Measurements from ENCODE around the gene OST4.

The OST4 gene

GRCh38 chr2:27093430-27094352 is 22.2 kb upstream of the OST4 start:
- no peak for DNase-seq (ENCODE audit: low read depth)

DNA sequence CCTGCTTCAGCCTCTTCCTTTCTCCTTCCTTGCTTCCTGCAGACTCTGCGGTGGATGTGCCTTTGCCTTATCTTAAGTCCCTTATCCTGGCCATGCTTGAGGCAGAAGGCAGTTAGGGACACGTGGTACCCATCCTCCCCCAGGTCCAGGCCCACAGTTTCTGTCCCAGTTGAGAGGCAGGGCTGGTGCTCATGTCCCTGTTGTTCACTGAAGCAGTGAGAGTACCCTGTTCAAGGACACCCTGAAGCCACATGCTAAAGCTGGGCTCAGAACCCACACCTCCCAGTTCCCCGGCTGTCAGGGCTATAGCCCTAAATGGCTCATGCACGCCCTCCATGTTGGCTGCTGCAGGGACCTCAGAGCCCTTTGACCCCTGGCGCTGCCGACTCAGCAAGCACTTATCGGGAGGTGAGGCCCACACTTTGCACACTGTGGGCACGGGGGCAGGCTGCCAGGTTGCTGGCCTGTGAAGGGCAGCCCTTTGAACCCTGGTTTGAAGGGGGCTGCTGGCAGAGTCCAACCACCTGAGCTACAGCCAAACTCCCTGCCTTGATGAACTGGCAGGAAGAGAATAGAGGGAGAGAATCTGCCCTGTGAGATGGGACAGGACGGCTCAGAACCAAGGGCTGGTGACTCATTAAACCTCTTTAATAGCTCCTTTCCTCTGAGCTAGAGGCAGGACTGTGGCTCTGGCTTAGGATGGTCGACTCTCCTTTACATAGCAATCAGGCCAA is 21.4 kb upstream of the OST4 start:
- no peak for DNase-seq (ENCODE audit: low read depth)

DNA sequence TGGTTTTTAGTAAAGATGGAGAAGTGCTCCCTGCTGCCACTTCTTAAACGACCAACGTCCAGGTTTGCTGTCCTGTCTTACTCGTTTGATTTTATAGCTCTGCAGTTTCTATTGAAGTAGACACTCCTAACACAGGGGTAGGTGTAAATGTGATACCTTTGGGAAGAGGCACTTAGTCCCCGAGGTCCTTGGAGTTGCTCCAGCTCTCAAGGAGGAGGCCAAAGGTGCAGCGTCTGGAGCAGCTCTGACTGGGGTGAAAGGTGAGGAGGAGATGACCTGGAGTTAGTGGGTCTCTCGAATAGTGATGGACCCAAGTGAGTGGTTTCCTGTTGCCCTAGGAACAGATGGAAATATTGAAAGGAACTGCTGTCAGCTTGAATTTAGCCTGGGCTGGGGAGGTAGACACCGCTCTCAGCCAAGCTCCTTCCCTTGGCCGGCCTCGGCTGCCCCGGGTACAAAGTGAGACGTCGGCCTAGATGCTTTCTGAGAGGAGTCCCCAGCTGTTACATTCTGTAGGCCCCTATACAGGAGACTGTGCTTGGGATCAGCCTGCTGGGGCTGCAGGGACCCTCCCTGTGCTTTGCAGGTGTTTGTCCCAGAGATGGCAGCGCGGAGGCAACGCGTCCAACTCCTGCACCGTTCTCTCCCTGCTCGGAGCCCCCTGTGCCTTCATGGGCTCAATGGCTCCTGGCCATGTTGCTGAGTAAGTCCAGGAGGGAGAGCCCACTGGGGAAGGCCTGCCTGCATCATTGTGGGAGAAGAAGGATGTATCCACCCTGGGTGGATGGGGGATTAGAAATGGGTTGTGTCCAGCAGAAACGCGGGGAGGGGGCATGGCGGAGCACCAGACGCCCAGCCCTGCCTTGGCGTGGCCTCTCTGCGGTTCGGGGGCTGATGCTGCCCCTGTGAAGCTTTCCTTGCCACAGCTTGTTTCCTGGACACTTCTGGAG is 20.6 kb upstream of the OST4 start:
- no peak for DNase-seq (ENCODE audit: low read depth)

- DNase-seq (ENCODE audit: low read depth) = no peak
Observed at GRCh38 chr2:27089111-27089954, 17.9 kb upstream of the OST4 start.

DNA sequence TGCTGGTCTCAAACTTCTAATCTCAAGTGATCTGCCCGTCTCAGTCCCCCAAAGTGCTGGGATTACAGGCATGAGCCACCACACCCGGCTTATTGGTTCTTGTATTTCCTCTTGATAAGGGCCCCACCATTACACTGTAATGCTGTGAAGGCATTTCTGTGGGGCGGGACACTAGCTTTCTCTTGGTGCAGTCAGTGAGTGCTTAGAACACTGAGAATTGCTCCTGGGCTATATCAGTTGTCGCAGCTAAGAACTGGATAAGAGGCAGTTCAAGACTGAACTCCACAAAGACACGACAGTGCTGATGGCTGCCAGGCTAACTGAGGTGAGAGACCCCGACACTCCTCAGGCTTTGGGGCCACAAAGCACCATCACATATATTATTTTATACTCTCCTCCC is 17.2 kb upstream of the OST4 start:
- DNase-seq (ENCODE audit: low read depth) = no peak

DNA sequence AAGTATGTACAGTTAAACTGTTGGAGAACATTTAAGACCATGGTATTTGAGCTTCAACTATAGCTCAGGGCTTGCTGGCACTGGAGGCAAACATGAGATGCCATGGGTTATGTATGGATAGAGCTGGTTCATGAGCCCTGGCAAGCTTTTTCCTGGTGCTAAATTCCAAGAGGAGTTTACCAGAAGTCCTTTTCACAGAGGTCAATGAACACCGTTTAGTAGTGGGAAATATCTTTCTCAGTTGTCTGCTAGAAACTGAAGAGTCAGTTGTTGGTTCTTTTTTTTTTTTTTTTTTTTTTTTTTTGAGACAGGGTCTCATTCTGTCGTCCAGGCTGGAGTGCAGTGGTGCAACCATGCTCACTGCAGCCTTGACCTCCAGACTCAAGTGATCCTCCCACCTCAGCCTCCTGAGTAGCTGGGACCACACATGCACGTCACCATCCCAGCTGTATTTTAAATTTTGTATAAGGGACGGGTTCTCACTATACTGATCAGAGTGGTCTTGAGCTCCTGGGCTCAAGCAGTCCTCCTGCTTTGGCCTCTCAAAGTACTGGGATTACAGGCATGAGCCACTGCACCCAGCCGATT is 16.5 kb upstream of the OST4 start:
- DNase-seq (ENCODE audit: low read depth) = no peak

GRCh38 chr2:27086724-27087593 is 15.5 kb upstream of the OST4 start, which contains the start of gene KHK:
TSS of gene KHK (plus strand) at chr2:27086772. CDS start at chr2:27087260, 488 bp downstream.
- no peak for DNase-seq (ENCODE audit: low read depth)

- DNase-seq (ENCODE audit: low read depth) = peak; percentile 86
Observed at GRCh38 chr2:27086090-27086723, 14.8 kb upstream of the OST4 start.

GRCh38 chr2:27085673-27086089 is 14.2 kb upstream of the OST4 start:
- peak; percentile 63 for DNase-seq (ENCODE audit: low read depth)

GRCh38 chr2:27085062-27085672 is 13.7 kb upstream of the OST4 start:
- DNase-seq (ENCODE audit: low read depth) = no peak

DNA sequence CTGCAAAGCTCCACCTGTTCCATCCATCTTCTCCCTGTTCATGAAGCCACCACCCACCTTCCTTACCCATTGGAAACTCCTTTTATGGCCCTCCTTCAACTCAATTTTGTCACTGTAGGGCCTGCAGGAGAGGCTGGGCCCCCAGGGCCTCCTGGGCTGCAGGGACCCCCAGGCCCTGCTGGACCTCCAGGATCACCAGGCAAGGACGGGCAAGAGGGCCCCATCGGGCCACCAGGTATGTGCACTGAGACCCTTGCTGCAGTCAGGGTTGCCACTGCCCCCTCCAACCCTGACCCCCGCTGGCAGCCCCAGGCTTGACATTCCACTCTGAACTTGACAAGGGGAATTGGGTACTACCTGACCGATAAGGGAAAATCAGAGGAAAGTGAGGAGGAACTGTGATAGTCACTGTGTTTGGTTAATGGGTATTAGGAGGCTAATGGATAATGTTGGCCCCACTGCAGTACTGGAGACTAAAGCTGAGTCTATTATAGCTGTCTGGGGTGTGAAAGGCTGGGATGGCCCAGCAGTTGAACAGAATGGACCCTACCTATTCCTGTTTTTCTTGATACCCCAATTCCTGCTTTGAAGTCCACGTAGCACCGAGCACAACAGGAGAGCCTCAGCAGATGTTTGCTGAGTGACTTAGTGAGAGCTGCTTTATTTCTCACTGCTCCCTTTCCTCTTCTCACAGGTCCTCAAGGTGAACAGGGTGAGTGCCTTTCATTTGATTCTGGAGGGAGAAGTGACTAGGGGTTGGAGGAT is 13.0 kb upstream of the OST4 start:
- DNase-seq (ENCODE audit: low read depth) = no peak

DNA sequence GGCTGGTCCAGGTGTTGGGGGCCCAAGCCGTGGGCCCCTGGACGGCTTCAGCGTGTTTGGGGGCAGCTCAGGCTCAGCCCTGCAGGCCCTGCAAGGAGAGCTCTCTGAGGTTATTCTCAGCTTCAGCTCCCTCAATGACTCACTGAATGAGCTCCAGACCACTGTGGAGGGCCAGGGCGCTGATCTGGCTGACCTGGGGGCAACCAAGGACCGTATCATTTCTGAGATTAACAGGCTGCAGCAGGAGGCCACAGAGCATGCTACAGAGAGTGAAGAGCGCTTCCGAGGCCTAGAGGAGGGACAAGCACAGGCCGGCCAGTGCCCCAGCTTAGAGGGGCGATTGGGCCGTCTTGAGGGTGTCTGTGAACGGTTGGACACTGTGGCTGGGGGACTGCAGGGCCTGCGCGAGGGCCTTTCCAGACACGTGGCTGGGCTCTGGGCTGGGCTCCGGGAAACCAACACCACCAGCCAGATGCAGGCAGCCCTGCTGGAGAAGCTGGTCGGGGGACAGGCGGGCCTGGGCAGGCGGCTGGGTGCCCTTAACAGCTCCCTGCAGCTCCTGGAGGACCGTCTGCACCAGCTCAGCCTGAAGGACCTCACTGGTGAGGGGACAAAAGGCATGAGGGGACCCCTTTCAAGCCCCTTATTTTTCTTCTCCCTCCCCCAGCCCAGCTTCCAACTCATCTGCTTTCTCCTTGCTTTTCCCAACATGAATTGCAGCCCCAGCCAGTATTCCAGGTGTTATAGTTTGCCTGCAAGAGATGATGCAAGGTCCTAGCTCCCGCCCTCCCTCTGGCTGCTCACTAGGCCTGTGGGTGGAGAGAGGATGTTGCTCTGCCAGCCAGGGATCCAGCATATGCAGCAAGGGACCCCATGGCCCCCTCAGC is 12.2 kb upstream of the OST4 start:
- no peak for DNase-seq (ENCODE audit: low read depth)

GRCh38 chr2:27082773-27083409 is 11.4 kb upstream of the OST4 start:
- no peak for DNase-seq (ENCODE audit: low read depth)

DNA sequence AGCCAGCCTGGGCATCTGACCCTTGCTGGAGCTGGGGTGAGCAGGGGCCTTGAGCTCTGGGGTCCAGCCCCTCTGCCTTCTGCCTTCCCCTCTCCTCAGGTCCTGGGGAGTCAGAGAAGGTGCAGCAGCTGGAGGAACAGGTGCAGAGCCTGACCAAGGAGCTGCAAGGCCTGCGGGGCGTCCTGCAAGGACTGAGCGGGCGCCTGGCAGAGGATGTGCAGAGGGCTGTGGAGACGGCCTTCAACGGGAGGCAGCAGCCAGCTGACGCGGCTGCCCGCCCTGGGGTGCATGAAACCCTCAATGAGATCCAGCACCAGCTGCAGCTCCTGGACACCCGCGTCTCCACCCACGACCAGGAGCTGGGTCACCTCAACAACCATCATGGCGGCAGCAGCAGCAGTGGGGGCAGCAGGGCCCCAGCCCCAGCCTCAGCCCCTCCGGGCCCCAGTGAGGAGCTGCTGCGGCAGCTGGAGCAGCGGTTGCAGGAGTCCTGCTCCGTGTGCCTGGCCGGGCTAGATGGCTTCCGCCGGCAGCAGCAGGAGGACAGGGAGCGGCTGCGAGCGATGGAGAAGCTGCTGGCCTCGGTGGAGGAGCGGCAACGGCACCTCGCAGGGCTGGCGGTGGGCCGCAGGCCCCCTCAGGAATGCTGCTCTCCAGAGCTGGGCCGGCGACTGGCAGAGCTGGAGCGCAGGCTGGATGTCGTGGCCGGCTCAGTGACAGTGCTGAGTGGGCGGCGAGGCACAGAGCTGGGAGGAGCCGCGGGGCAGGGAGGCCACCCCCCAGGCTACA is 10.7 kb upstream of the OST4 start:
- no peak for DNase-seq (ENCODE audit: low read depth)

- no peak for DNase-seq (ENCODE audit: low read depth)
Observed at GRCh38 chr2:27080603-27080936, 9.1 kb upstream of the OST4 start.

GRCh38 chr2:27080140-27080469 is 8.7 kb upstream of the OST4 start:
- no peak for DNase-seq (ENCODE audit: low read depth)

All from iris pigment epithelial cell (primary cell).